HCT116 (cell line): ENCODE results near the gene MVK. TPM values are rescaled to one million over a fixed set of nuclear protein-coding genes. Genes with fewer than 3 reads are reported as not detected.

Source experiments
- ATAC-seq: fragments of 200-7000 bp; cut with Tn5 transposase; 2 replicates; pipeline ENCODE4 v1.9.1; 2020; ENCODE audit warnings: mild to moderate bottlenecking, moderate library complexity
- BruUV-seq: library from RNA; stranded (reverse); fragments of 400-500 nt; replicated peaks from 2 replicates; lab custom pipeline; 2021; lab: Mats Ljungman, UMichigan
- CTCF ChIA-PET: fragments of 300-600 bp; sonication (Branson Sonifier 250); formaldehyde crosslinking; loops from one replicate; lab custom pipeline; 2021; ENCODE audit warnings: antibody characterized with exemption; lab: Charles Lee
- POLR2A ChIA-PET: fragments of 300-600, 350-600 bp; sonication (Branson Sonifier 250); formaldehyde crosslinking; loops from one replicate; lab custom pipeline; 2021; ENCODE audit warnings: antibody characterized with exemption; lab: Charles Lee
- RAD21 ChIA-PET, 2 experiments: fragments of 300-600 bp; sonication (Branson Sonifier 250); formaldehyde crosslinking; loops; one replicate each; lab custom pipeline; 2023; ENCODE audit warnings: low total read pairs in 2 of 2; ENCODE audit not compliant: uncharacterized antibody in 2 of 2, unreplicated experiment in 2 of 2, low non-redundant PET in 1 of 2; lab: Charles Lee
- DNase-seq: peaks from one replicate; pipeline ENCODE4 v3.0.0-alpha.2; 2010; ENCODE audit warnings: low read depth, low spot score
- H2AFZ ChIP-seq: fragments of 200-600 bp; shearing (Covaris generic), sonication (generic); 2 replicates; pipeline ENCODE4 v1.6.1; 2017; ENCODE audit warnings: low read depth, mixed run types, mixed read lengths, antibody characterized with exemption, low read length; ENCODE audit not compliant: poor library complexity, severe bottlenecking
- H3K27ac ChIP-seq: 2 replicates; pipeline ENCODE4 v1.5.1; 2012; ENCODE audit warnings: low read depth, low read length
- H3K27me3 ChIP-seq: fragments of 200-600 bp; sonication (generic); 2 replicates; pipeline ENCODE4 v1.6.1; 2016; ENCODE audit warnings: mixed run types, low read length, mixed read lengths; ENCODE audit not compliant: insufficient read depth
- H3K36me3 ChIP-seq, 2 experiments: fragments of 200-500 bp in 1 of 2; fragments of 200-600 bp in 1 of 2; sonication (Bioruptor generic) in 1 of 2; sonication (generic) in 1 of 2; 2 replicates each; pipeline versions ENCODE4 v1.5.1 to v1.6.1; 2014 to 2016; ENCODE audit warnings: low read length in 2 of 2, inconsistent platforms in 1 of 2, mixed read lengths in 1 of 2, mixed run types in 1 of 2; ENCODE audit not compliant: insufficient read depth in 2 of 2, control insufficient read depth in 1 of 2
- H3K4me1 ChIP-seq, 2 experiments: fragments of 200-600 bp in 1 of 2; sonication (generic) in 1 of 2; 2 replicates each; pipeline versions ENCODE4 v1.5.1 to v1.6.1; 2012 to 2017; ENCODE audit warnings: low read length in 2 of 2, inconsistent platforms in 1 of 2, mild to moderate bottlenecking in 1 of 2, mixed read lengths in 1 of 2, mixed run types in 1 of 2, moderate library complexity in 1 of 2; ENCODE audit not compliant: insufficient read depth in 2 of 2, control insufficient read depth in 1 of 2
- H3K4me2 ChIP-seq: fragments of 200-600 bp; sonication (generic); 2 replicates; pipeline ENCODE4 v1.6.1; 2017; ENCODE audit warnings: mixed run types, low read length, mixed read lengths
- H3K4me3 ChIP-seq, 2 experiments: fragments of 200-600 bp in 1 of 2; sonication (generic) in 1 of 2; replicated peaks in 1 of 2; 2 replicates each; pipeline ENCODE4 v1.5.1; 2011 to 2016; ENCODE audit warnings: low read length in 2 of 2, control low read depth in 1 of 2, low read depth in 1 of 2, mild to moderate bottlenecking in 1 of 2, mixed read lengths in 1 of 2, mixed run types in 1 of 2
- H3K79me2 ChIP-seq: fragments of 200-600 bp; sonication (generic); 2 replicates; pipeline ENCODE4 v1.6.1; 2017; ENCODE audit warnings: mild to moderate bottlenecking, mixed run types, low read length, moderate library complexity, mixed read lengths; ENCODE audit not compliant: insufficient read depth
- H3K9ac ChIP-seq: fragments of 200-600 bp; sonication (generic); 2 replicates; pipeline ENCODE4 v1.6.1; 2016; ENCODE audit warnings: low read length, mixed read lengths
- H3K9me2 ChIP-seq: fragments of 200-600 bp; sonication (generic), shearing (Covaris generic); 2 replicates; pipeline ENCODE4 v1.6.1; 2017; ENCODE audit warnings: mixed run types, mild to moderate bottlenecking, moderate library complexity; ENCODE audit not compliant: insufficient read depth
- H3K9me3 ChIP-seq, 2 experiments: fragments of 200-500 bp in 1 of 2; fragments of 200-600 bp in 1 of 2; sonication (Bioruptor generic) in 1 of 2; sonication (generic) in 1 of 2; 2 replicates each; pipeline ENCODE4 v1.6.1; 2014 to 2017; ENCODE audit warnings: low read length in 2 of 2, mixed read lengths in 2 of 2, inconsistent platforms in 1 of 2, low read depth in 1 of 2, mild to moderate bottlenecking in 1 of 2, mixed run types in 1 of 2, moderate library complexity in 1 of 2; ENCODE audit not compliant: control insufficient read depth in 1 of 2, insufficient read depth in 1 of 2
- H4K20me1 ChIP-seq: fragments of 200-600 bp; sonication (generic), shearing (Covaris generic); 2 replicates; pipeline ENCODE4 v1.6.1; 2017; ENCODE audit warnings: mixed run types, mild to moderate bottlenecking, moderate library complexity; ENCODE audit not compliant: insufficient read depth
- ELF1 ChIP-seq: IDR thresholded peaks from 2 replicates; pipeline ENCODE4 v1.6.1; 2012; ENCODE audit warnings: low read depth, borderline replicate concordance
- EZH2phosphoT487 ChIP-seq: fragments of 200-600 bp; IDR thresholded peaks from 2 replicates; pipeline ENCODE4 v1.6.1; 2018; ENCODE audit warnings: antibody characterized with exemption, borderline replicate concordance
- RAD21 ChIP-seq: IDR thresholded peaks from 2 replicates; pipeline ENCODE4 v1.6.1; 2012; ENCODE audit warnings: low read depth, mild to moderate bottlenecking
- SP1 ChIP-seq: IDR thresholded peaks from 2 replicates; pipeline ENCODE4 v1.6.1; 2012; ENCODE audit warnings: low read depth
- SRF ChIP-seq: IDR thresholded peaks from 2 replicates; pipeline ENCODE4 v1.6.1; 2012; ENCODE audit warnings: low read depth
- YY1 ChIP-seq: IDR thresholded peaks from 2 replicates; pipeline ENCODE4 v1.6.1; 2011; ENCODE audit warnings: low read length, low read depth, moderate library complexity, mild to moderate bottlenecking; ENCODE audit not compliant: insufficient replicate concordance; ENCODE audit errors: extremely low read depth
- ZFX ChIP-seq: fragments of 450-650 bp; IDR thresholded peaks from 2 replicates; pipeline ENCODE4 v1.6.1; 2017
- ZNF274 ChIP-seq: fragments of 200-500 bp; sonication (Bioruptor generic); IDR thresholded peaks from 2 replicates; pipeline ENCODE4 v1.6.1; 2014; ENCODE audit warnings: mild to moderate bottlenecking, low read depth, low read length, inconsistent platforms
- intact Hi-C: fragments of 100-400 bp; cut with micrococcal nuclease; formaldehyde crosslinking; loops from 2 replicates; pipeline ENCODE4 v1.10.0; 2022
- total RNA-seq: library from RNA; stranded (reverse); gene quantifications from one replicate; pipeline ENCODE4 v1.2.1, GENCODE V29; 2021; ENCODE audit not compliant: unreplicated experiment
- TF ChIP-seq, protein P1 (sequence below): IDR thresholded peaks from 2 replicates; pipeline ENCODE4 v1.6.1; 2011; ENCODE audit warnings: mild to moderate bottlenecking, low read length, moderate library complexity; ENCODE audit not compliant: insufficient replicate concordance; ENCODE audit errors: extremely low read depth
- TF ChIP-seq, protein P2 (sequence below), 3 experiments: fragments of 200-600 bp in 1 of 3; sonication (generic) in 1 of 3; IDR thresholded peaks in 2 of 3; conservative IDR thresholded peaks in 1 of 3; 2 replicates each; pipeline ENCODE4 v1.5.1; 2012 to 2017; ENCODE audit warnings: low read depth in 2 of 3, low read length in 2 of 3, antibody characterized with exemption in 1 of 3, borderline replicate concordance in 1 of 3, control low read depth in 1 of 3, mild to moderate bottlenecking in 1 of 3, mixed read lengths in 1 of 3, mixed run types in 1 of 3, moderate library complexity in 1 of 3; ENCODE audit not compliant: insufficient read depth in 1 of 3
- TF ChIP-seq, protein P3 (sequence below): IDR thresholded peaks from 2 replicates; pipeline ENCODE4 v1.6.1; 2012; ENCODE audit warnings: low read depth

The MVK gene
- total RNA-seq, 1 experiment from 2014 or later: 17.3 TPM

DNA sequence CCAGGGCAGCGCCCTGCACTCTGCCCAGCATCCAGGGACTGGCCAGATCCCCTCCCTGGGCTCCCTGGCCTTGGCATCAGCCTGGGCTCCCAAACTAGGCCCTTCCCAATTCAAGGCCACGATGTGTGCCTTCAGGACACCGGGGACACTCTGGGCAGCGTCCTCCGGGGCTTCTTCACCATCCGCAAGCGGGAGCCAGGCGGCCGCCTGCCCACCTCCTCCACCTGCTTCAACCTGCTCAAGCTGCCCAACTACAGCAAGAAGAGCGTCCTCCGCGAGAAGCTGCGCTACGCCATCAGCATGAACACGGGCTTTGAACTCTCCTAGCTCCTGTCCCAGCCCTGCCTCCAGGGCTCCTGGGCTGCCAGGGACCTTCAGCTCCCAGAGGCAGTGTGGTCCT, 39.1 kb upstream of the MVK start:
- H3K9me2 ChIP-seq: no peaks in the 10 kb centered on the region
- ChIA-PET CTCF (no interaction called here), RAD21 (no interaction called here), POLR2A (no interaction called here)
- no peaks in the 10 kb centered on the region for H4K20me1 ChIP-seq
- H3K79me2 ChIP-seq: no peaks in the 10 kb centered on the region
- H3K4me1 ChIP-seq: 0 out of 4 replicates have a peak, but pooled peaks cover 0 to 2% of the 10 kb centered on the region in 2 experiments
- H3K27me3 ChIP-seq: no peaks in the 10 kb centered on the region
- no peak overlapping the region for H3K9ac ChIP-seq
- DNase-seq: no peak
- TF ChIP-seq ELF1 (no peak), RAD21 (no peak), EZH2phosphoT487 (no peak), ZFX (no peak), YY1 (no peak), ZNF274 (no peak), SP1 (no peak), SRF (no peak)
- TF ChIP-seq, protein P1, sequence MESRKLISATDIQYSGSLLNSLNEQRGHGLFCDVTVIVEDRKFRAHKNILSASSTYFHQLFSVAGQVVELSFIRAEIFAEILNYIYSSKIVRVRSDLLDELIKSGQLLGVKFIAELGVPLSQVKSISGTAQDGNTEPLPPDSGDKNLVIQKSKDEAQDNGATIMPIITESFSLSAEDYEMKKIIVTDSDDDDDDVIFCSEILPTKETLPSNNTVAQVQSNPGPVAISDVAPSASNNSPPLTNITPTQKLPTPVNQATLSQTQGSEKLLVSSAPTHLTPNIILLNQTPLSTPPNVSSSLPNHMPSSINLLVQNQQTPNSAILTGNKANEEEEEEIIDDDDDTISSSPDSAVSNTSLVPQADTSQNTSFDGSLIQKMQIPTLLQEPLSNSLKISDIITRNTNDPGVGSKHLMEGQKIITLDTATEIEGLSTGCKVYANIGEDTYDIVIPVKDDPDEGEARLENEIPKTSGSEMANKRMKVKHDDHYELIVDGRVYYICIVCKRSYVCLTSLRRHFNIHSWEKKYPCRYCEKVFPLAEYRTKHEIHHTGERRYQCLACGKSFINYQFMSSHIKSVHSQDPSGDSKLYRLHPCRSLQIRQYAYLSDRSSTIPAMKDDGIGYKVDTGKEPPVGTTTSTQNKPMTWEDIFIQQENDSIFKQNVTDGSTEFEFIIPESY: no peak
- TF ChIP-seq, protein P2, sequence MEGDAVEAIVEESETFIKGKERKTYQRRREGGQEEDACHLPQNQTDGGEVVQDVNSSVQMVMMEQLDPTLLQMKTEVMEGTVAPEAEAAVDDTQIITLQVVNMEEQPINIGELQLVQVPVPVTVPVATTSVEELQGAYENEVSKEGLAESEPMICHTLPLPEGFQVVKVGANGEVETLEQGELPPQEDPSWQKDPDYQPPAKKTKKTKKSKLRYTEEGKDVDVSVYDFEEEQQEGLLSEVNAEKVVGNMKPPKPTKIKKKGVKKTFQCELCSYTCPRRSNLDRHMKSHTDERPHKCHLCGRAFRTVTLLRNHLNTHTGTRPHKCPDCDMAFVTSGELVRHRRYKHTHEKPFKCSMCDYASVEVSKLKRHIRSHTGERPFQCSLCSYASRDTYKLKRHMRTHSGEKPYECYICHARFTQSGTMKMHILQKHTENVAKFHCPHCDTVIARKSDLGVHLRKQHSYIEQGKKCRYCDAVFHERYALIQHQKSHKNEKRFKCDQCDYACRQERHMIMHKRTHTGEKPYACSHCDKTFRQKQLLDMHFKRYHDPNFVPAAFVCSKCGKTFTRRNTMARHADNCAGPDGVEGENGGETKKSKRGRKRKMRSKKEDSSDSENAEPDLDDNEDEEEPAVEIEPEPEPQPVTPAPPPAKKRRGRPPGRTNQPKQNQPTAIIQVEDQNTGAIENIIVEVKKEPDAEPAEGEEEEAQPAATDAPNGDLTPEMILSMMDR (IDR thresholded peaks at IDR 0.05 in 2 of 3, conservative IDR thresholded peaks at IDR 0.05 in 1 of 3; ENCODE audit: borderline replicate concordance in 1 of 3, insufficient read depth in 1 of 3, low read depth in 2 of 3, low read length in 2 of 3): no peak
- TF ChIP-seq, protein P3, sequence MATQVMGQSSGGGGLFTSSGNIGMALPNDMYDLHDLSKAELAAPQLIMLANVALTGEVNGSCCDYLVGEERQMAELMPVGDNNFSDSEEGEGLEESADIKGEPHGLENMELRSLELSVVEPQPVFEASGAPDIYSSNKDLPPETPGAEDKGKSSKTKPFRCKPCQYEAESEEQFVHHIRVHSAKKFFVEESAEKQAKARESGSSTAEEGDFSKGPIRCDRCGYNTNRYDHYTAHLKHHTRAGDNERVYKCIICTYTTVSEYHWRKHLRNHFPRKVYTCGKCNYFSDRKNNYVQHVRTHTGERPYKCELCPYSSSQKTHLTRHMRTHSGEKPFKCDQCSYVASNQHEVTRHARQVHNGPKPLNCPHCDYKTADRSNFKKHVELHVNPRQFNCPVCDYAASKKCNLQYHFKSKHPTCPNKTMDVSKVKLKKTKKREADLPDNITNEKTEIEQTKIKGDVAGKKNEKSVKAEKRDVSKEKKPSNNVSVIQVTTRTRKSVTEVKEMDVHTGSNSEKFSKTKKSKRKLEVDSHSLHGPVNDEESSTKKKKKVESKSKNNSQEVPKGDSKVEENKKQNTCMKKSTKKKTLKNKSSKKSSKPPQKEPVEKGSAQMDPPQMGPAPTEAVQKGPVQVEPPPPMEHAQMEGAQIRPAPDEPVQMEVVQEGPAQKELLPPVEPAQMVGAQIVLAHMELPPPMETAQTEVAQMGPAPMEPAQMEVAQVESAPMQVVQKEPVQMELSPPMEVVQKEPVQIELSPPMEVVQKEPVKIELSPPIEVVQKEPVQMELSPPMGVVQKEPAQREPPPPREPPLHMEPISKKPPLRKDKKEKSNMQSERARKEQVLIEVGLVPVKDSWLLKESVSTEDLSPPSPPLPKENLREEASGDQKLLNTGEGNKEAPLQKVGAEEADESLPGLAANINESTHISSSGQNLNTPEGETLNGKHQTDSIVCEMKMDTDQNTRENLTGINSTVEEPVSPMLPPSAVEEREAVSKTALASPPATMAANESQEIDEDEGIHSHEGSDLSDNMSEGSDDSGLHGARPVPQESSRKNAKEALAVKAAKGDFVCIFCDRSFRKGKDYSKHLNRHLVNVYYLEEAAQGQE: no peak
- H3K27ac ChIP-seq: no peak overlapping the region
- no peaks in the 10 kb centered on the region; a peak in 1 of 4 replicates for H3K36me3 ChIP-seq
- no peak overlapping the region for H3K4me2 ChIP-seq
- no peaks in the 10 kb centered on the region for H3K9me3 ChIP-seq
- ATAC-seq: no peak
- intact Hi-C loops: no loop called here
- H3K4me3 ChIP-seq: no peak overlapping the region
- H2AFZ ChIP-seq: no peak overlapping the region
- BruUV-seq: no TSS peak
